ENCODE data around the gene BRSK2. TPM values are rescaled to one million over a fixed set of nuclear protein-coding genes. Genes with fewer than 3 reads are reported as not detected.

BRSK2 gene
- total and polyA plus RNA-seq, 2 donors from 2014 or later: 0.43 to 1.2 TPM

DNA sequence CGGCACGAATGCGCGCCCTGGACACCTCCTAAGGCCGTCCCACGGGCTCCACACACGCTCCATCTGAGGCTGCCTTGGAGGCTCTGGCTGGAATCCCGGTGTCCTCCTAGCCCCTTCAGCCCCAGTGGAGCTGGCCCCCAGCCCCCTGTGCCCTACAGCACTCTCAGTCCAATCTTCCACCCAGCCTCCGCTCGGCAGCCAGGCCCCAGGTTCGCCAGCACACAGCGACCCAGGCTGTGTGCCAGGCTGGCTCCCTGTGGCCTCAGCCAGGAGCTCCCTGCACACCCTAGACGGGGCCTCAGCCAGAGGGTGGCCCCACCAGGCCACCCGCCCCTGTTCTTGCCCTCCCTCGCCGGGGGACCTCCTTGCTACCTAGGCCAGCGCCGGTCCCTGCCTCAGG, 78.3 kb downstream of the BRSK2 start:
- Histone ChIP-seq H3K27ac (ENCODE audit: low read depth in 2 of 2, low read length in 2 of 2) (no peak overlapping the region), H3K9me3 (ENCODE audit: control insufficient read depth in 2 of 3, insufficient read depth in 1 of 3, low read length in 3 of 3) (no peaks in the 10 kb centered on the region), H3K27me3 (ENCODE audit: control insufficient read depth, insufficient read depth, low read length) (no peaks in the 10 kb centered on the region), H3K9ac (ENCODE audit: low read length in 3 of 3) (no peak overlapping the region), H3K4me1 (ENCODE audit: control insufficient read depth in 2 of 3, insufficient read depth in 2 of 3, low read depth in 1 of 3, low read length in 3 of 3) (no peaks in the 10 kb centered on the region), H3K36me3 (ENCODE audit: control insufficient read depth in 2 of 3, insufficient read depth in 3 of 3, low read length in 3 of 3) (peaks cover 0 to 3% (median 1%) of the 10 kb centered on the region in 3 donors), H3K4me3 (ENCODE audit: low read length in 3 of 3) (no peak overlapping the region)
- intact Hi-C loops (cut with DNase I): no loop called here
- TF ChIP-seq, protein P1, sequence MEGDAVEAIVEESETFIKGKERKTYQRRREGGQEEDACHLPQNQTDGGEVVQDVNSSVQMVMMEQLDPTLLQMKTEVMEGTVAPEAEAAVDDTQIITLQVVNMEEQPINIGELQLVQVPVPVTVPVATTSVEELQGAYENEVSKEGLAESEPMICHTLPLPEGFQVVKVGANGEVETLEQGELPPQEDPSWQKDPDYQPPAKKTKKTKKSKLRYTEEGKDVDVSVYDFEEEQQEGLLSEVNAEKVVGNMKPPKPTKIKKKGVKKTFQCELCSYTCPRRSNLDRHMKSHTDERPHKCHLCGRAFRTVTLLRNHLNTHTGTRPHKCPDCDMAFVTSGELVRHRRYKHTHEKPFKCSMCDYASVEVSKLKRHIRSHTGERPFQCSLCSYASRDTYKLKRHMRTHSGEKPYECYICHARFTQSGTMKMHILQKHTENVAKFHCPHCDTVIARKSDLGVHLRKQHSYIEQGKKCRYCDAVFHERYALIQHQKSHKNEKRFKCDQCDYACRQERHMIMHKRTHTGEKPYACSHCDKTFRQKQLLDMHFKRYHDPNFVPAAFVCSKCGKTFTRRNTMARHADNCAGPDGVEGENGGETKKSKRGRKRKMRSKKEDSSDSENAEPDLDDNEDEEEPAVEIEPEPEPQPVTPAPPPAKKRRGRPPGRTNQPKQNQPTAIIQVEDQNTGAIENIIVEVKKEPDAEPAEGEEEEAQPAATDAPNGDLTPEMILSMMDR (IDR thresholded peaks at IDR 0.05; ENCODE audit: borderline replicate concordance, extremely low read depth, insufficient read depth): no peak
- DNase-seq: no peak
- no peak for FAIRE-seq

DNA sequence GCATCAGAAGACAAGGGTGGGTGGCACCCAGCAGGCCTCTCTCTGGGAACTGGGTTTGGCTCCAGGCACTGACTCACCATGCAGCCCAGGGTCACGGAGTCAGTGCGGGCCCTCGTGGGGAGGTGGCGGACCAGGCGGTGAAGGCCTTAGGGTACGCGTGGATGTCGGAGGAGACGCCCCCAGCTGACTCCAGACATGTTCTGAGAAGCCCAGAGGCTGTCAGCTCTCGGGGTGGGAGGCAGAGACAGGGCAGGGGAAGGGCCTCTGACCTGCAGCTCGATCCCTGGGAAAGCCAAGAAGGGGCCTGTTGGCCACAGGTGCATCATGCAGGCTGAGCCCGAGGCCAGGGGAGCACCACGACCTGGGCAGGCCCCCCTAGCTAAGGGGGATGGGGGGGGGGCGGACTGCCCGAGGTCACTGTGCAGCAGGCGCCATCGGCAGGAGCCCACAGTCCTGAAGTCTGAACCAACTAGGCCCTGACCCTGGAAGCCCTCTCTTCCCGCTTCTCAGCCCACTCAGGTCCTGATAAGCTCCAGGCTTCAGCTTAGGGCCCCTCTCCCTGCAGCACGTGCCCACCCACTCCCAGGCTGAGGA, 78.8 kb downstream of the BRSK2 start:
- H3K36me3 ChIP-seq (ENCODE audit: control insufficient read depth in 2 of 3, insufficient read depth in 3 of 3, low read length in 3 of 3): peaks cover 0 to 6% (median 3%) of the 10 kb centered on the region in 3 donors
- intact Hi-C loops (cut with DNase I): no loop called here

DNA sequence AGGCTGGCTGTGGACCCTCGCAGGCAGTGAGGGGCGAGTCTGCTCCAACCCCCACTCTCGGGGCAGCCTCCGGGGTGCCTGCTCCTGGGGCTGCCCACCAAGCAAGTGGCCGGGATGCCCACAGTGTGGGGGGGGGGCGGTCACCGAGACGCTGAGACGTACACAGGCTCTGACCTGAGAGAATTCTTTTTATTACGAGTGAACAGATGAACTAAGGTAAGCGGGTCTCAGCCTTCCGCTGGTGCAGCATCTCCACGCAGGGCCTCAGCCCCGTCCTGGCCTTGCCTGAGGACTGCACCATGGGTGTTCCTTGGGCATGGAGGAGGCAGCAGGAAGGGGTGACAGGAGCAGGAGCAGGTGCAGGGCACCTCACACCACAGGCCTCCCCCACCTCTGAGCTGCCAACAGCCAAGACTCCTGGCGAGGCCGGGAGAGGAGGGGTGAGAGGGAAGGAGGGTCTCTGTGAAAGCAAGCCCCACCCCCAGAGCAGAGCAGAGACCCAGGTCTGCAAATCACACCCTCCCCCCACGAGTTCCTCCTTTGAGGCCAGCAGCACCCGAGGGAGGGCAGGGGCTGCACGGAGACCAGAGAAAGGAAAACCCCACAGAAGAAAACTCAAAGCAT, 79.7 kb downstream of the BRSK2 start:
- Histone ChIP-seq H3K4me1 (ENCODE audit: control insufficient read depth in 2 of 3, insufficient read depth in 2 of 3, low read depth in 1 of 3, low read length in 3 of 3) (no peaks in the 10 kb centered on the region), H3K4me3 (ENCODE audit: low read length in 3 of 3) (no peak overlapping the region), H3K9ac (ENCODE audit: low read length in 3 of 3) (no peak overlapping the region), H3K36me3 (ENCODE audit: control insufficient read depth in 2 of 3, insufficient read depth in 3 of 3, low read length in 3 of 3) (peaks cover 0 to 13% (median 3%) of the 10 kb centered on the region in 3 donors), H3K27ac (ENCODE audit: low read depth in 2 of 2, low read length in 2 of 2) (no peak overlapping the region), H3K9me3 (ENCODE audit: control insufficient read depth in 2 of 3, insufficient read depth in 1 of 3, low read length in 3 of 3) (no peaks in the 10 kb centered on the region), H3K27me3 (ENCODE audit: control insufficient read depth, insufficient read depth, low read length) (no peaks in the 10 kb centered on the region)
- DNase-seq: peak in 1 of 5 donors; percentile 63
- TF ChIP-seq, protein P1 (IDR thresholded peaks at IDR 0.05; ENCODE audit: borderline replicate concordance, extremely low read depth, insufficient read depth): no peak
- intact Hi-C loops (cut with DNase I): no loop called here
- no peak for FAIRE-seq

More for the DNA sequence above, 78.8 kb downstream of the BRSK2 start:
- Histone ChIP-seq H3K9me3 (ENCODE audit: control insufficient read depth in 2 of 3, insufficient read depth in 1 of 3, low read length in 3 of 3) (no peaks in the 10 kb centered on the region), H3K27ac (ENCODE audit: low read depth in 2 of 2, low read length in 2 of 2) (no peak overlapping the region), H3K4me1 (ENCODE audit: control insufficient read depth in 2 of 3, insufficient read depth in 2 of 3, low read depth in 1 of 3, low read length in 3 of 3) (no peaks in the 10 kb centered on the region), H3K9ac (ENCODE audit: low read length in 3 of 3) (no peak overlapping the region), H3K27me3 (ENCODE audit: control insufficient read depth, insufficient read depth, low read length) (no peaks in the 10 kb centered on the region), H3K4me3 (ENCODE audit: low read length in 3 of 3) (no peak overlapping the region)
- FAIRE-seq (no peak), DNase-seq (no peak)
- TF ChIP-seq, protein P1 (IDR thresholded peaks at IDR 0.05; ENCODE audit: borderline replicate concordance, extremely low read depth, insufficient read depth): no peak
